A172 (cell line): Measurements from ENCODE around the gene CCN5. TPM values are rescaled to one million over a fixed set of nuclear protein-coding genes. Genes with fewer than 3 reads are reported as not detected.

Source experiments
- DNase-seq: peaks from one replicate; pipeline ENCODE4 v3.0.0-alpha.2; 2015; ENCODE audit warnings: low spot score
- total RNA-seq: library from RNA; depleted of rRNA; stranded (reverse); fragments of >200 nt; shearing (Covaris generic); gene quantifications from 2 replicates; pipeline ENCODE4 v1.2.3, GENCODE V29; 2014

CCN5 gene
- total RNA-seq, 1 experiment from 2014 or later: not detected

DNA sequence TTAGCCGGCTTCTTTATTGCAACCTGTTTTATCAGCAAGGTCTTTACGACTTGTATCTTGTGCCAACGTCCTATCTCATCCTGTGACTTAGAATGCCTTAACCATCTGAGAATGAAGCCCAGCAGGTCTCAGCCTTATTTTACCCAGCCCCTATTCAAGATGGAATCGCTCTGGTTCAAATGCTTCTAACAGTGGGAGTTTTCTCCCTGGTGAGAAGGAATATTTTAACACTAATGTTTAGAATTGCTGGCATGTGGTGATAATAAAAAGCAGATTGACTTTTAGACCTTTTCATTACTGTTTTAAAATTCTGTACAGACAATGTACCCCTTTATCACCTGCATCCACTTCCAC, 20.6 kb downstream of the CCN5 start:
- no peak for DNase-seq

DNA sequence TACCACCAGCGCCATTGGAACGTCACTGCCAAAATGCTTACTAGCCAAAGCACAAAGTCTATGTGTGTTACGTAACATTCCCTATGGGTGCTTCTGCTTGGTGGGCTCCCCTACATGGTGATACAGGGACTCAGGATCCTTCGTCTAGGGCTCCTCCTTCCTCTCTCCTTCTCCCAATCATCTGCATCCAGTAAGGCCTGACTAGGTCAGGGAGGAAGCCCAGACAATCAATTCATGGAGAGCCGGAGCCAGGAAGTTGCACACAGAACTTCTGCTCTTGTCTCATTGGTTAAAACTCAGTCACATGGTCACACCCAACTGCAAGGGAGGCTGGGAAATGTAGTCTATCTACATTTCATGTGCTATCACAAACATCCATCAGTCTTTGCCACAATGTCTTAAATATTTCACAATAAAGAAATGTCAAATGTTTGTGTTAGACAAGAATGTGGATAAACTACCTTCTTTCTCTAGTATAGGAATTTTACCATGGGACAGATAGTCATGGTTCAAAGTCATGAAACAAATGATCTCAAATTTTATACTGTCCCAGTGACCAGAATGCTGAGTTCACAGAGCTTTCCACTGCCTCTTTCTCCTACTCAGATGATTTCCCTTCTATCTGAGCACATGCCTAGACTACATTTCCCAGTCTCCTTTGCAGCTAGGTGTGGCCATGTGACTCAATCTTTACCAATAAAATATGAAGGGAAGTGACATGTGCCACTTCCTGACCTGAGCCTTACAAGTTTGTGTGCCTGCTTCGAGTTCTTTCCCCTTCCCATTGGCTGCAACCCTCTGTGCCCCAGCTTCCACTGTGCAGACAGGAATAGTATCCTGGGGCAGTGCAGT, 21.2 kb downstream of the CCN5 start:
- peak; percentile 82 for DNase-seq

DNA sequence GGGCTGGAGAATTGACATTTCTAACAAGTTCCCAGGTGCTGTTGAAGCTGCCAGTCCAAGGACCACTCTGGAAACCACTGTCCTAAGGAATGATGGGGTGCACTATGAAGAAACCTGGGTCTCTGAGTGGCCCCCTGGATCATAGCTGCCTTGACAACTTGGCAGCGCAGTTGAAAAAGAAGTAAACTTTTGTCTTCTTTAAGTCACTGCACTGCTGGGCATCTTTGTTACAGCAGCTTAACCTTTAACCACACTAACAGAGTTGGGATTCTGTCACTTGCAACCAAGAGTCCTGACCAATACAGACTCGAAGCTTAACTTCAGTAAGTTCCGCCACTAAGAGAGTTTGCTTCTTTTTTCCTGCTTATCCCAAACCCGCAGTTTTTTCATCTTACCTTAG, 21.9 kb downstream of the CCN5 start:
- no peak for DNase-seq

DNA sequence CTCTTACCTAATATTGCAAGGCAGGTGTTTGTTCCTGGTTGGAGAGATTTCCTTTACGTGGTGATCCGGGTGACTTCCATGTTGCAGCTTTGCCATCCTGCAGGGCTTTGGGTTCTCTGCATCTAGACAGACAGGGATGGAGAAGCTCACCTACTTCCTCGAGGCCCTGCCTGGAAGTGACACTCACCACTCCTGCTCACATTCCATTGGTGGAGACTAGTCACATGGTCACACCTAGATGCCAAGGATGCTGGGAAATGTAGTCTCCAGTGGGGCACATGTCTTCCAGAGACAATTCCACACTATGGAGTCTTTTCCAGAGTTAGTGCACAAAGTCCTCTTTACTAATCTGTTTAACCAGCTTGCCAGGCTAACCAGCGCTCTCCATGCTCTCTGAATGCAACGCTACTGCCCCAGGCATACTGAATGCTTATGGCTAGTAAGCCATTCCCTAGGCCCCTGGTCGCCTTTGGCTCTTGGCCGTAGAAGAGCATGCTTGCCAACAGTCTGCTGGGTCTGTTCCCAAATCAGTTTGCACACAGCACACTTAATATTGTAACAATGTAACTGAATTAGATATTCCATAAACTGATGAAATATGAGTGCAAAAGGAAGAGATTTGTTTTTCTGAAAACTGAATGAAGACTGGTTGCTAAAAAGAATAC, 23.8 kb downstream of the CCN5 start:
- peak; percentile 87 for DNase-seq

DNA sequence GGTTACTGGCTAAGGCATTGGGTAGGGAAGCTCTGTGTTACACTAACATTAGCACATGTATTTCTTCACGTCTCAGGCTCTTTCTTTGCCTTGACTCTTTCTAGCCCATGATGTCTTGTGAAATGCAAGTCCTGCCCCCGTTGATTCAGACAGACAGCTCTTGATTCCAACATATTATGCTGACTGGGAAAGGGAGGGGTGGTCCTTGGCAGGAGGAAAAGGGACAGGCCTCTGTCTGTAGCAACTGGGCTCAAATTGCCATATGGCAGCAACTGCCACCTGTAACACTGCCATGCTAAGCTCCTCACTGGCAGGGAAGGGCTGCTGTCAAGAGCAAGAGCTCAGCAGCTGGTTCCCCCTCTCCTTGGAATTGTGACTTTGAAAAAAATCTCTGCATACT, 24.8 kb downstream of the CCN5 start:
- DNase-seq: no peak

DNA sequence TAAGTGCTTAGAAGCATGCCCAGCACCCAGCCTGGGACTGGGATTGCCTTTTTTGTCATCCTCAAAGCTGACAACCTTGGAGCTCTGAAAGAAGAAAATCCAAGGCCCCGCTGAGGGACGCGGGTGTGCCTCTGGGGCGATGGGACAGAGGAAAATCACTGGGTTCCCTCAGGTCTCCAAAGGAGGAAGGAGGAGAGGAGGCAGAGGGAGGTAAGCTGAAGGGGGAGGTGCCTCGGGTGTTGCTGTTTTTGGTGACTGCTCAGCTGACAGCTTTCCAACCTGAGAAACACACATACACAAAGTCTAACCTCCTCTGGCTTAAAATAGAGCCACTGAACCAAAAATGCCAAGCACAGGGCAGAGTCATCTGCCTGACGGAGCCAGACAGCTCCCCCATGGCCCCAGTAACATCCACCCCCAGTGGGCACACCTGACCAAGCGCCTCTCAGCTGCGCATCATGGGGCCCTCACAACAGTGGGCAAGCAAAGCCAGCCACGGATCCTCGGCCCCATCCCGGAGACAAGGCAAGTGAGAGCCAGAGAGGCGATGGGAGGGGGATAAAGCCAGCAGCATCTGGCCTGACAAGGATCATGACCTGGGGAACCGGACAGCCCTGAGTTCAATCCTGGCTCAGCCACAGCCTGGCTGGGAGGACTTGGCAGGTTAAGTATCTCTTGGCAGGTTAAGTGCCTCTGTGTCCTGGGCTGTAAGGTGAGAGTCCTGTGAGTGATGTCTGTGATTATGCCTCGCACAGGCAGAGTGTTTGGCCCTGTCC, 27.3 kb downstream of the CCN5 start:
- no peak for DNase-seq

DNA sequence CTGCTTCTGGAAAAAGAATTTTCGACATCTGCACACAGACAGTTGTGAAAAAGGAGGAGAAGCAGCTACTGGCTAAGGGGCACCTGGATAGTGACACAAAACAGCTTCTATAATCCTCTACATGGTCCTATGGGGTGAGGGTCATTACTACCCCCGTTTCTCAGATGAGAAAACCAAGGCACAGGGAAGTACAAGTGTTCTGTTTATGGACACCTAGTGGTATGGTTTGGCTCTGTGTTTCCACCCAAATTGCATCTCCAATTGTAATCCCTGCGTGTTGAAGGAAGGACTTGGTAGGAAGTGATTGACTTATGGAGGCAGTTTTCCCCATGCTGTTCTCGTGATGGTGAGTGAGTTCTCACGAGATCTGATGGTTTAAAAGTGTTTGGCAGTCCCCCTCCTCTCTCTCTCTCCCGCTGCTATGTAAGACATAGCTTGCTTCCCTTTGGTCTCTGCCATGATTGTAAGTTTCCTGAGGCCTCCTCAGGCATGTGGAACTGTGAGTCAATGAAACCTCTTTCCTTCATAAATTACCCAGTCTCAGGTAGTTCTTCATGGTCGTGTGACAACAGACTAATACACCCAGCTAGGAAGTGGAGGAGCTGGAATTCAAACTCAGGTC, 28.0 kb downstream of the CCN5 start:
- DNase-seq: no peak

DNA sequence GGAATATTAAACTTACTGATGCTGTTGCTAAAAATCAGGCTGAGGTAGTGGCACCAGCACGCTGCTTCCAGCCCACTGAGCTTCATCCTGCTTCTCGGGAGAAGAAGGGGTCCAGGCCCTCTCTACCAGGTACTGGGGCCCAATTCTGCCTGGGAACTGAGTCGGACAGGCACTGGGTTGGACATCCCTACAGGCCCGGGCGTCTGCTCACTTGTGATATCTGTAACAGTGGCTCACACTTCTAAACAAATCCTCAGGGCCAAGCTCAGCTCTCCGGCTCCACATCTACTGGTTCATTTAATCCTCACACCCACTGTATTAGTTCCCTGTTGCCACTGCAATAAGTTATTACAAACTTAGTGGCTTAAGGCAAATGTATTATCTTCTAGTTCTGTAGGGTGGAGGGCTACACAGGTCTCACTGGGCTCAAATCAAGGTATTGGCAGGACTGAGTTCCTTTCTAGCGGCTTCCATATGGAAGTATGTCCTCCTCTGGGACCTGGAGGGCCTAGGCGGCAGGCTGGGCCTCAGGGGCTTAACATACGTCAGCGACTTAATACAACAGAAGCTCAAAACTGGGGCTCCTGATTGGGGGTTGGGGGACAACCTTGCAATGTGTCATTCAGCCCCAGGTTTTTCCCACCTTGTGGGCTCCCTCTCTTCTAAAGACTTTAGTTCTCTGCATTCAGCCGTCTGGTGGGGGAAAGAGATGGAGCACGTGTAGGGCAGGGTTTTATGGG, 28.9 kb downstream of the CCN5 start:
- DNase-seq: no peak

DNA sequence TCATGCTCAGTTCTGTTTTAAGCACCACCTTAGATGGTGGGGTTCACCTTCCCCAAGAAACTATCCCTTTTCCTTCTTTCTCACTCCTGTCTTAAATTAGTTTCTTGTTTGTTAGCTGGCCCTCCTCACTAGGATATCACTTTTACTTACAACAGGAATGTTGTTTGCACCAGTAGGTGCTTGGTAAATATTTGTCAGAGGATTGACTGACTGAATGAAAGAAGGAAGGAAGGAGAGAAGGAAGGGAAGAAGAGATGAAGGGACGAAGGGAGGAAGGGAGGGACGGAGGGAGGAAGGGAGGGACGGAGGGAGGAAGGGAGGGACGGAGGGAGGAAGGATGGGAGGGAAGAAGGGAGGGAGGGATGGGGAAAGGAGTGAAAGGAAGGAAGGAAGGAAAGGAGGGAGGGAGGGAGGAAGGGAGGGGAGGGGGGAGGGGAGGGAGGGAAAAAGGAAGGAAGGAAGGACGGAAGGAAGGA, 30.0 kb downstream of the CCN5 start:
- no peak for DNase-seq

DNA sequence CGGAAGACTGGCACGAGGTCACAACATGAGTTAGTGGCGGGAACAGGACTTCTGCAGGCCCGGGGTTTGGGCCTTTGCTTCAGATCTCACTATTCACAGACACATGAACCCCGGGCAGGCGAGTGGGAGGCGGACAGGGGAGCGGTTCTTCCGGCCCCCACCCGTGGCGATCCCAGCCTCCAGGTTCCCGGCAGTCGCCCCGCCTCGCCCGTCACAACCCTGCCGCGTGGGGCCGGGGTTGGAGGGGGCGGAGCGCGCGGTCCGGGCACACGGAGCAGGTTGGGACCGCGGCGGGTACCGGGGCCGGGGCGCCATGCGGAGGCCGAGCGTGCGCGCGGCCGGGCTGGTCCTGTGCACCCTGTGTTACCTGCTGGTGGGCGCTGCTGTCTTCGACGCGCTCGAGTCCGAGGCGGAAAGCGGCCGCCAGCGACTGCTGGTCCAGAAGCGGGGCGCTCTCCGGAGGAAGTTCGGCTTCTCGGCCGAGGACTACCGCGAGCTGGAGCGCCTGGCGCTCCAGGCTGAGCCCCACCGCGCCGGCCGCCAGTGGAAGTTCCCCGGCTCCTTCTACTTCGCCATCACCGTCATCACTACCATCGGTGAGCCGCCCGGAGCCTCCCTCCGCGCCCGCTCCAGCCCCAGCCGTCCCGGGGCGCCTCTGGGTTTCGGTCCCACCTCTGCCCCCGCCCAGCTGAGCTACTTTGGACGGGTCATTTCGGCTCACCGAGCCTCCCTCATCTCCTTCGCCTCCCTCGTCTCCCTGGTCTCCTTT, 30.6 kb downstream of the CCN5 start, which contains the start of gene KCNK15:
Gene KCNK15 (plus strand): TSS at position 268 of the 769 bp plus-strand sequence. CDS start 46 bp downstream, at position 314.
- no peak for DNase-seq

DNA sequence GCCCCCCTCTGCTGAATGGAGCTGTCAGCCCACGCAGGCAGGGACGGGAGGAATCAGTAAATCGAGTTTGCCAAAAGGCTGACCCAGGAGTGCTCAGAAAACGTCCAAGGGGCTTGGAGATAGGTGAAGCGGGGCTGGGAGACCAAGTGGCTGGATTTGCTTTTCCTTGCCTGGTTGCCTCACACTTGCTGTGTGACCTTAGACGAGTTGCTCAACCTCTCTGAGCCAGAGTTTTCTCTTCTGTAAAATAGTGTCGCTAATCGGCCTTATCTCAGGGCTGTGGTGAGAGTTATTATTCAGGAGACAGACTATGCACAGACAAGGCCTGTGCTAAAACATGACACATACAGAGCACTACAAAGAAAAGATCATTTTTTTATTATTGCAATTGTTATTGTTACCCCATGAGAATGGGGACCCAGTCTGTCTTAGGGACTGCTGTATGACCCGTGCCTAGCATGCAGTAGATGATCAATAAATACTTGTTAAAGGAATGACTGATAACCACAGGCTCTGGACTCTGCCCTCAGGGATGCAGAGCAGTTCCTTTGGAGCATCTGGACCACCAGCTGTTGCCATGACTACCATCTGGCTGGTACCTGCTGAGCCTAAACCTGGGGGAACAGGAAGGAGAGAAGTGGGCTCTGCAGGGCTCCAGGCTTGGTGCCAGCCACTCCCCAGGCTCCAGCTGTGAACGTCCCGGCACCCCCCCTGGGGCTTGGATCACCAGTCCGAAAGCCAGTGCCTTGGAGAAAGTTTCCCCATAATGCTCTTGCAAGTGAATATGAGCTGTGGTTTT, 31.4 kb downstream of the CCN5 start:
- DNase-seq: peak; percentile 11

DNA sequence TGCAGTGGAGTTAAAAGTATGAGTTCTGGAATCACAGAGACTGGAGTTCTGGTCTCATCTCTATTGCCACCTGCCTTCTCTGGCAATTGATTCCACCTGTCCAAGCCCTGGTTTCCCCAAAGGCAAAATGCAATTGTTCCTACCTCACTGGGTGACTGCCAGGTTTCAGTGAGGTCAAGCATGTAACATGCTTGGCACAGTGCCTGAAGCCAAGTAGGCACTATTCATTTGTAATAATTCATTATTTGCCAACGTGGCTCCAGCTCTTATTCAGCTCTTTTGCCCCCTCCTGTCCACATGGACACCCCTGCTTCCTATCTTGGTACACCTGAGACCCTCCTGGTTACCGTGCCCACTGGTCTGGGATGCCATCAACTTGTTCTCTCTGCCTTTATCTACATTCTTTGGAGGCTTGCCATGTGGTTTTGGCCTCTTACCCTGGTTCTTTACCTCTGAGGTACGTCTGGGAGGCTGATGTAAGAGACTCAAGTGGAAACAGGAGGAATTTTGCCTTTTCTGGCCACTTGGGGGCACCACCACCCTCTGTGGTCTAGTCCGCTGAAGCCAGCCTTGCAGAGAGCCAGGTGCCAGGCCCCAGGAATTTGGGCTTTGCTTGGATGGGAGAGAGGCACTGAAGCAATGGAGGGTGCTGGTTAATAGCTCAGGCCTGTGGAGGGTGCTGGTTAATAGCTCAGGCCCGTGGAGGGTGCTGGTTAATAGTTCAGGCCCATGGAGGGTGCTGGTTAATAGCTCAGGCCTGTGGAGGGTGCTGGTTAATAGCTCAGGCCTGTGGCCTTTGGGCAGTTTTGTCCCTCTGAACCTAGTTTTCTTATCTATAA, 32.2 kb downstream of the CCN5 start:
- peak; percentile 78 for DNase-seq

DNA sequence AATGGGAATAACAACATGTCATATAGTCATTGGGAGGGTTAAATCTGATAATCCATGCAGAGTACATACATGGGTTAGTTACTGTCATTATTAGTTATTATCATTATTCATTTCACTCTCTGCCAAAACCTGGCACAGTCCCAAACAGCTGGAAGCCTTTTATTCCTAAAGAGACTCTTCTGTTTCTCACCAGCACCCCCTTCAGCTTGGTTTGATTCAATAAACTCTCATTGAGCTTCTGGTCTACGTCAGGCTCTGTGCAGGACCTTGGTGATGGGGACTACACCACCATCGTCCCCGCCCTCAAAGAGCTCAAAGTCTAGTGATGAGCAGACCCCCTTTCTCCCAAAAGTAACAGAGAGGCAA, 32.8 kb downstream of the CCN5 start:
- no peak for DNase-seq

DNA sequence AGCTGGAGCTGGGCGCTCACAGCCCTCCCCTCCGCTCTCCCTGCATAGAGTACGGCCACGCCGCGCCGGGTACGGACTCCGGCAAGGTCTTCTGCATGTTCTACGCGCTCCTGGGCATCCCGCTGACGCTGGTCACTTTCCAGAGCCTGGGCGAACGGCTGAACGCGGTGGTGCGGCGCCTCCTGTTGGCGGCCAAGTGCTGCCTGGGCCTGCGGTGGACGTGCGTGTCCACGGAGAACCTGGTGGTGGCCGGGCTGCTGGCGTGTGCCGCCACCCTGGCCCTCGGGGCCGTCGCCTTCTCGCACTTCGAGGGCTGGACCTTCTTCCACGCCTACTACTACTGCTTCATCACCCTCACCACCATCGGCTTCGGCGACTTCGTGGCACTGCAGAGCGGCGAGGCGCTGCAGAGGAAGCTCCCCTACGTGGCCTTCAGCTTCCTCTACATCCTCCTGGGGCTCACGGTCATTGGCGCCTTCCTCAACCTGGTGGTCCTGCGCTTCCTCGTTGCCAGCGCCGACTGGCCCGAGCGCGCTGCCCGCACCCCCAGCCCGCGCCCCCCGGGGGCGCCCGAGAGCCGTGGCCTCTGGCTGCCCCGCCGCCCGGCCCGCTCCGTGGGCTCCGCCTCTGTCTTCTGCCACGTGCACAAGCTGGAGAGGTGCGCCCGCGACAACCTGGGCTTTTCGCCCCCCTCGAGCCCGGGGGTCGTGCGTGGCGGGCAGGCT, 35.1 kb downstream of the CCN5 start:
- no peak for DNase-seq

DNA sequence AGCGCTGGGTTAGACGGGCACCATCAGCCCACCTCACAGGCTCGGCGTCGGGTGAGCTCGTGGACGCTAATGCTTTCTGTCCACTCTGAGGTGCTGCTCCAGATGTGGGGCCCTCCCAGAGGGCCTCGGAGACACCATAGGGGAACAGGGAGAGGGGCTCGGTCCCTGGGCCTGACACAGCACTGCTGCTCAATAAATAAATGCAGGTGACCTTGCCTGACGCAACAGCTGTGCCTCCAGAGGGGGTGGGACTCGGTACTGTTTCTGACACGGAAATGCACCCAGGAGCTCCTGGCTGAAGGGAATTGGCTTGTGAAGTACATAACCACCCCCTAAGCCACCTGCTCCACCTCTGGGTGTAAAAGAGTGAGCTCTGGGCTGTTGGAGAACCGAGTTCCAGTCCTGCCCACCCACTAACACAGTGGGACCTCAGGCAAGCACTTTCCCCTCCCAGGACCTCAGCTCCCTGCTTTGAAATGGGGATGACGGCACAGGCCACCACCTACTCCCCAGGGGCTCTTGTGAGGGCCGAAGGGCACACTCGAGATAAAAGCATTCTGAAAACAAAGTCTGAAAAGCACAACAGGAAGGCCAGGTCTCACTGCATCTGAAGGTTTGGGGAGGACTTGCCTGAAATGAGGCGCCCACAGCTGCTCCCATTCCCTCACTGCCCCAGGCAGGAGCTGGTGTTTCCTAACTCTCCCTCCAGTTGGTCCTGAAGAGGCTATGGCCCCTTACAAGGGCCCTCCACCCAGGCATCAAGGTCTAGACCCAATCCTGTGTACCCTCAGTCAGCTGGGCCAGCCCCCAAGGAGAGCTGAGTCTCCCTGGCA, 37.1 kb downstream of the CCN5 start:
- DNase-seq: no peak

DNA sequence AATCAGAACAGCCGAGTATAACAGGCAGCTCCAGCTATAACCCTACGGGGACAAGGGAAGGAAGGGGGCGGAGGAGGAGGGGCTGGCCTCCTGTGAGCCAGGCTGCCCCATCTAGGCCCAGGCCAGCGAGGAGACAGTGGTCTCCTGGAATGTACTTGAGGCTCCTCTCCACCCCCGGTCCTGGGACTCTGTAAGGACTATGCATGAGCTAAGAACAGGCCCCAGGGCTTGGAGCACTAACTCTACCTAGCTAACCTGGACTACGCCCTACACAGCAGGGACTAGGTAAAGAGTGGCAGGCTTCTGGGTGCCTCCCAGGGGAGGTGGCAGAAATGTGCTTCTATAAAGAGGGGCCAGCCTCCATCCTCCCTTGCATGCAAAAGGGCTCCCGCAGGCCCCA, 39.4 kb downstream of the CCN5 start:
- DNase-seq: no peak

DNA sequence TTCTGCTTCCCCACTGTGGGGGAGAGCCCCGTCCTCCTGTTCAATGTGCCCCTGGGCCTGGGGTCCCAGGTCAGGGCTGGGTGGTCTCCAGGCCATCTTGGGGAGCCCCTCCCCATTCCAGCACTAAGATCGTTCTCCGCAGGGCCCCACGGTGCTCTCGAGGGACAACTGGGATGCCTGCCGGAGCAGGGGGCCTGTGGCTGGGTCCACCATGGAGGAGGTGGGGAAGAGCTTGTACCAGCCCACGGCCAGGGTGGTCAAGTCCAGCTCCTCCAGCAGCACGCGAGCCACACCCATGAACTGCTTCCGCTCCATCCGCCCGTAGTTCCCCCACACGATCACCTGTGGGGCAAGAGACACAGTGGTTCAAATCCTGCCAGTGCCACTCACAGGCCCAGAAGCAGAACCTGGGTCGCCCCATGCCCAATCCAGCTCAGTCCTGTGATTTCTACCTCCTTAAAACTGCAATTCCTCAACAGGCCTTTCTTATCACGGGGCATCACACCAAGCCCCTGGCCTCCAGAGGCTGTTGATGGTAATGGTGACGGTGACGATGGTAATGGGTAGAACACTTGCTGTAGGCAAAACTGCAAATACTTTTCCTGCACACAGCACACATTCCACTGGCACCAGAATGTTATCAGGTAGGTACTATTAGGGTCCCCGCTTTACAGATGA, 41.0 kb downstream of the CCN5 start:
- no peak for DNase-seq
